ENCODE measurements around the gene LYZL2. TPM values are rescaled to one million over a fixed set of nuclear protein-coding genes. Genes with fewer than 3 reads are reported as not detected.
A peak's percentile ranks its signal among the peaks of the same experiment; 100 is the strongest.

LYZL2 gene
- polyA plus RNA-seq, 3 donors, result not detected

GRCh38 chr10:30583778-30584415, 45.7 kb downstream of the LYZL2 start:
- Histone ChIP-seq H3K27me3 (ENCODE audit: control insufficient read depth in 2 of 2, insufficient read depth in 2 of 2, low read length in 2 of 2) (no peaks in the 10 kb centered on the region), H3K9ac (ENCODE audit: insufficient read depth, low read length, poor library complexity, severe bottlenecking) (peak overlapping the region; percentile 52), H3K4me2 (replicated peaks; ENCODE audit: extremely low read depth, low read length, poor library complexity, severe bottlenecking) (peak overlapping the region; percentile 72), H4K20me1 (ENCODE audit: insufficient read depth, low read length) (no peaks in the 10 kb centered on the region), H3K27ac (ENCODE audit: low read depth in 1 of 2, low read length in 2 of 2) (peak overlapping the region; percentile 62 to 82), H3K79me2 (ENCODE audit: insufficient read depth, low read length) (no peaks in the 10 kb centered on the region), H3K4me3 (replicated peaks in 1 of 3; ENCODE audit: low read depth in 2 of 3, low read length in 3 of 3) (peak overlapping the region; percentile 12 to 69 (median 49)), H2AFZ (ENCODE audit: insufficient read depth, low read depth, low read length, poor library complexity, severe bottlenecking) (peak overlapping the region; percentile 51), H3K4me1 (ENCODE audit: control insufficient read depth in 1 of 2, insufficient read depth in 2 of 2, low read length in 2 of 2) (peaks cover 34 to 43% of the 10 kb centered on the region in 2 donors), H3K36me3 (replicated peaks in 1 of 2; ENCODE audit: control insufficient read depth in 1 of 2, insufficient read depth in 2 of 2, low read length in 2 of 2) (no peaks in the 10 kb centered on the region), H3K9me3 (replicated peaks in 1 of 2; ENCODE audit: control insufficient read depth in 1 of 2, insufficient read depth in 1 of 2, low read length in 2 of 2) (no peaks in the 10 kb centered on the region)
- Mint-ChIP-seq H3K4me1 (peaks cover 35% of the 10 kb centered on the region), H3K27ac (peak overlapping the region; percentile 70 to 96 (median 91)), H3K36me3 (no peaks in the 10 kb centered on the region), H3K27me3 (ENCODE audit: low read depth in 3 of 3) (peaks cover 0 to 2% (median 0%) of the 10 kb centered on the region in 3 donors), H3K9me3 (no peaks in the 10 kb centered on the region), H3K4me3 (peak overlapping the region; percentile 65 to 78)
- DNase-seq, result peak; percentile 44 to 91 (median 74)
- intact Hi-C loops (cut with micrococcal nuclease), result loop anchor here in 1 of 2 donors (10.0 kb wide), 1 partner anchor 49 kb away; no protein-coding TSS in a partner anchor
- TF ChIP-seq CTCF (IDR thresholded peaks at IDR 0.05), result no peak
- 30% methylated on average over 12 of the region's 15 CpGs for WGBS (ENCODE audit: insufficient coverage)

GRCh38 chr10:30581779-30582380, 47.7 kb downstream of the LYZL2 start:
- Histone ChIP-seq H3K4me2 (replicated peaks; ENCODE audit: extremely low read depth, low read length, poor library complexity, severe bottlenecking) (no peak overlapping the region), H3K4me3 (replicated peaks in 1 of 3; ENCODE audit: low read depth in 2 of 3, low read length in 3 of 3) (no peak overlapping the region), H2AFZ (ENCODE audit: insufficient read depth, low read depth, low read length, poor library complexity, severe bottlenecking) (no peak overlapping the region), H3K4me1 (ENCODE audit: control insufficient read depth in 1 of 2, insufficient read depth in 2 of 2, low read length in 2 of 2) (peaks cover 25 to 32% of the 10 kb centered on the region in 2 donors), H3K9ac (ENCODE audit: insufficient read depth, low read length, poor library complexity, severe bottlenecking) (no peak overlapping the region), H4K20me1 (ENCODE audit: insufficient read depth, low read length) (no peaks in the 10 kb centered on the region), H3K9me3 (replicated peaks in 1 of 2; ENCODE audit: control insufficient read depth in 1 of 2, insufficient read depth in 1 of 2, low read length in 2 of 2) (no peaks in the 10 kb centered on the region), H3K27ac (ENCODE audit: low read depth in 1 of 2, low read length in 2 of 2) (peak overlapping the region in 1 of 2 donors; percentile 58), H3K79me2 (ENCODE audit: insufficient read depth, low read length) (no peaks in the 10 kb centered on the region), H3K27me3 (ENCODE audit: control insufficient read depth in 2 of 2, insufficient read depth in 2 of 2, low read length in 2 of 2) (no peaks in the 10 kb centered on the region), H3K36me3 (replicated peaks in 1 of 2; ENCODE audit: control insufficient read depth in 1 of 2, insufficient read depth in 2 of 2, low read length in 2 of 2) (no peaks in the 10 kb centered on the region)
- Mint-ChIP-seq H3K27ac (peak overlapping the region in 2 of 7 donors; percentile 36 to 40), H3K4me3 (no peak overlapping the region), H3K9me3 (no peaks in the 10 kb centered on the region), H3K36me3 (no peaks in the 10 kb centered on the region), H3K27me3 (ENCODE audit: low read depth in 3 of 3) (peaks cover 0 to 2% (median 0%) of the 10 kb centered on the region in 3 donors), H3K4me1 (peaks cover 26% of the 10 kb centered on the region)
- WGBS (ENCODE audit: insufficient coverage), result 0% methylated on average over 1 of the region's 3 CpGs
- intact Hi-C loops (cut with micrococcal nuclease), result loop anchor here in 1 of 2 donors (10.0 kb wide), 1 partner anchor 47 kb away; no protein-coding TSS in a partner anchor
- peak; percentile 25 to 61 (median 41) for DNase-seq
- peak; percentile 96 for TF ChIP-seq CTCF (IDR thresholded peaks at IDR 0.05)

Data from CD14-positive monocyte (primary cell).